CD14-positive monocyte (primary cell): Measurements from ENCODE around the gene GBX2. TPM values are rescaled to one million over a fixed set of nuclear protein-coding genes. Genes with fewer than 3 reads are reported as not detected.

Experiments used
- DNase-seq, 3 donors: peaks; one replicate each; pipeline ENCODE4 v3.0.0-alpha.2; 2011 to 2022
- H2AFZ ChIP-seq: 2 replicates; pipeline ENCODE4 v1.6.0; 2012; ENCODE audit warnings: mild to moderate bottlenecking, low read depth, low read length, inconsistent platforms; ENCODE audit not compliant: insufficient read depth, poor library complexity, severe bottlenecking
- H3K27ac ChIP-seq, 2 donors: 1 replicate in 1 of 2; 2 replicates in 1 of 2; pipeline ENCODE4 v1.5.1; 2012 to 2013; ENCODE audit warnings: low read length in 2 of 2, control low read depth in 1 of 2, inconsistent platforms in 1 of 2, low read depth in 1 of 2, mild to moderate bottlenecking in 1 of 2
- H3K27me3 ChIP-seq, 2 donors: one replicate each; pipeline versions ENCODE4 v1.6.0 to v1.6.1; 2011 to 2013; ENCODE audit warnings: low read length in 2 of 2; ENCODE audit not compliant: control insufficient read depth in 2 of 2, insufficient read depth in 2 of 2
- H3K36me3 ChIP-seq, 2 donors: replicated peaks in 1 of 2; 1 replicate in 1 of 2; 2 replicates in 1 of 2; pipeline versions ENCODE4 v1.5.1 to v1.6.1; 2012 to 2013; ENCODE audit warnings: low read length in 2 of 2, control low read depth in 1 of 2, inconsistent platforms in 1 of 2, mild to moderate bottlenecking in 1 of 2; ENCODE audit not compliant: insufficient read depth in 2 of 2, control insufficient read depth in 1 of 2
- H3K4me1 ChIP-seq, 2 donors: 1 replicate in 1 of 2; 2 replicates in 1 of 2; pipeline versions ENCODE4 v1.5.1 to v1.6.1; 2012 to 2013; ENCODE audit warnings: low read length in 2 of 2, control low read depth in 1 of 2, inconsistent platforms in 1 of 2, mild to moderate bottlenecking in 1 of 2, moderate library complexity in 1 of 2; ENCODE audit not compliant: insufficient read depth in 2 of 2, control insufficient read depth in 1 of 2
- H3K4me2 ChIP-seq: replicated peaks from 2 replicates; pipeline ENCODE3; 2012; ENCODE audit warnings: low read length, moderate library complexity, mild to moderate bottlenecking; ENCODE audit not compliant: poor library complexity, severe bottlenecking; ENCODE audit errors: extremely low read depth
- H3K4me3 ChIP-seq, 3 experiments: fragments of 200-600 bp in 1 of 3; sonication (generic) in 1 of 3; replicated peaks in 1 of 3; 1 replicate in 2 of 3; 2 replicates in 1 of 3; pipeline ENCODE4 v1.5.1; 2011 to 2013; ENCODE audit warnings: low read length in 3 of 3, mild to moderate bottlenecking in 3 of 3, control low read depth in 2 of 3, low read depth in 2 of 3, inconsistent platforms in 1 of 3, moderate library complexity in 1 of 3
- H3K79me2 ChIP-seq: 2 replicates; pipeline ENCODE4 v1.6.0; 2012; ENCODE audit warnings: mild to moderate bottlenecking, control low read depth, inconsistent platforms, low read length, moderate library complexity; ENCODE audit not compliant: insufficient read depth
- H3K9ac ChIP-seq: 2 replicates; pipeline ENCODE4 v1.6.0; 2017; ENCODE audit warnings: low read length, mild to moderate bottlenecking; ENCODE audit not compliant: insufficient read depth, poor library complexity, severe bottlenecking
- H3K9me3 ChIP-seq, 2 donors: replicated peaks in 1 of 2; 1 replicate in 1 of 2; 2 replicates in 1 of 2; pipeline versions ENCODE4 v1.5.1 to v1.6.1; 2012 to 2013; ENCODE audit warnings: low read length in 2 of 2, control low read depth in 1 of 2; ENCODE audit not compliant: control insufficient read depth in 1 of 2, insufficient read depth in 1 of 2
- H4K20me1 ChIP-seq: 2 replicates; pipeline ENCODE4 v1.6.0; 2012; ENCODE audit warnings: mild to moderate bottlenecking, low read length, control low read depth, moderate library complexity; ENCODE audit not compliant: insufficient read depth
- H3K27ac Mint-ChIP-seq, 7 donors: one replicate each; pipeline ENCODE4 v1.8.0; 2020; ENCODE audit warnings: mild to moderate bottlenecking in 7 of 7, mixed read lengths in 7 of 7, moderate library complexity in 6 of 7, inconsistent platforms in 2 of 7
- H3K27me3 Mint-ChIP-seq, 3 donors: one replicate each; pipeline ENCODE4 v1.8.0; 2021 to 2022; ENCODE audit warnings: low read depth in 3 of 3, mild to moderate bottlenecking in 3 of 3, mixed read lengths in 3 of 3, moderate library complexity in 3 of 3, inconsistent platforms in 1 of 3
- H3K36me3 Mint-ChIP-seq, 2 donors: one replicate each; pipeline ENCODE4 v1.8.0; 2020; ENCODE audit warnings: mixed read lengths in 2 of 2, inconsistent platforms in 1 of 2, mild to moderate bottlenecking in 1 of 2
- H3K4me1 Mint-ChIP-seq: one replicate; pipeline ENCODE4 v1.8.0; 2020; ENCODE audit warnings: mild to moderate bottlenecking, mixed read lengths
- H3K4me3 Mint-ChIP-seq, 2 donors: one replicate each; pipeline ENCODE4 v1.8.0; 2020; ENCODE audit warnings: mild to moderate bottlenecking in 2 of 2, mixed read lengths in 2 of 2, moderate library complexity in 1 of 2
- H3K9me3 Mint-ChIP-seq, 7 donors: one replicate each; pipeline ENCODE4 v1.8.0; 2020 to 2022; ENCODE audit warnings: mixed read lengths in 7 of 7, mild to moderate bottlenecking in 6 of 7, moderate library complexity in 6 of 7, inconsistent platforms in 2 of 7
- WGBS: methylation state at CpG from one replicate; pipeline ENCODE4 v1.1.5; 2013; ENCODE audit warnings: missing lambda C conversion rate; ENCODE audit not compliant: insufficient coverage; 5-methylcytosine and 5-hydroxymethylcytosine counted together
- intact Hi-C, 2 donors: fragments of 100-400 bp; cut with micrococcal nuclease; formaldehyde crosslinking; loops; one replicate each; pipeline versions ENCODE4 v1.15.0 to v1.15.1; 2023
- polyA plus RNA-seq, 3 donors: library from polyadenylated mRNA; depleted of rRNA in 1 of 3; unstranded in 2 of 3; stranded (reverse) in 1 of 3; fragments of 300-500 nt in 2 of 3; fragments of >200 nt in 1 of 3; fragmentation: Illumina TruSeq in 2 of 3; gene quantifications; 1 replicate in 2 of 3; 2 replicates in 1 of 3; pipeline ENCODE4 v1.2.3, GENCODE V29; 2012 to 2021
- TF ChIP-seq, protein P1 (sequence below): fragments of 200-600 bp; IDR thresholded peaks from one replicate; pipeline ENCODE4 v1.8.0; 2022; ENCODE audit warnings: antibody characterized with exemption, mild to moderate bottlenecking

The GBX2 gene
- polyA plus RNA-seq, 3 donors = not detected

DNA sequence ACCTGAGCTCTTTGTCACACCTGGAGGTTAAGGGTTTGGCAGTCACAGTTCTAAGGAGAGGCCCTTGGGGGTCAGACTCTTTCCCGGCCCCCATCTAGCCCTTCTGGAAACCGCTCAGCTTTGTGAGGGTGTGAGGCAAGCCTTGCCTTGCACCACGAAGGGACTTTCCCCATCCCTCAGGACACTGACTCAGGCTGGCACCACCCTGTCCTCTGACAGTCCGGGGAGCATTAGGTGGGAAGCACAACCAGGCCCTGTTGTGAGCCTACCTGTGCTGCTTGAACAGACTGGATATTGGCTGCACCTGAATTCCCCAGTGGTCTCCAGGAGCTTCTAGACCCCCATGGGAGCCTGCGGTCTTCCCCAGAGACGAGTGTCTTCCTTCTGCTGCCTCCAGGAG lies 47.0 kb upstream of the GBX2 start:
- no peak for DNase-seq
- no peaks in the 10 kb centered on the region for H3K4me1 ChIP-seq
- H3K79me2 ChIP-seq = no peaks in the 10 kb centered on the region
- Mint-ChIP-seq H3K9me3 (peaks cover 0 to 10% (median 6%) of the 10 kb centered on the region in 7 donors), H3K4me3 (no peak overlapping the region), H3K4me1 (no peaks in the 10 kb centered on the region), H3K27me3 (peaks cover 17 to 24% (median 23%) of the 10 kb centered on the region in 3 donors), H3K27ac (no peak overlapping the region), H3K36me3 (no peaks in the 10 kb centered on the region)
- intact Hi-C loops = no loop called here
- H4K20me1 ChIP-seq = no peaks in the 10 kb centered on the region
- no peak overlapping the region for H3K4me3 ChIP-seq
- no peak overlapping the region for H3K4me2 ChIP-seq
- 84% methylated on average over 5 of the region's 6 CpGs for WGBS
- TF ChIP-seq, protein P1, sequence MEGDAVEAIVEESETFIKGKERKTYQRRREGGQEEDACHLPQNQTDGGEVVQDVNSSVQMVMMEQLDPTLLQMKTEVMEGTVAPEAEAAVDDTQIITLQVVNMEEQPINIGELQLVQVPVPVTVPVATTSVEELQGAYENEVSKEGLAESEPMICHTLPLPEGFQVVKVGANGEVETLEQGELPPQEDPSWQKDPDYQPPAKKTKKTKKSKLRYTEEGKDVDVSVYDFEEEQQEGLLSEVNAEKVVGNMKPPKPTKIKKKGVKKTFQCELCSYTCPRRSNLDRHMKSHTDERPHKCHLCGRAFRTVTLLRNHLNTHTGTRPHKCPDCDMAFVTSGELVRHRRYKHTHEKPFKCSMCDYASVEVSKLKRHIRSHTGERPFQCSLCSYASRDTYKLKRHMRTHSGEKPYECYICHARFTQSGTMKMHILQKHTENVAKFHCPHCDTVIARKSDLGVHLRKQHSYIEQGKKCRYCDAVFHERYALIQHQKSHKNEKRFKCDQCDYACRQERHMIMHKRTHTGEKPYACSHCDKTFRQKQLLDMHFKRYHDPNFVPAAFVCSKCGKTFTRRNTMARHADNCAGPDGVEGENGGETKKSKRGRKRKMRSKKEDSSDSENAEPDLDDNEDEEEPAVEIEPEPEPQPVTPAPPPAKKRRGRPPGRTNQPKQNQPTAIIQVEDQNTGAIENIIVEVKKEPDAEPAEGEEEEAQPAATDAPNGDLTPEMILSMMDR = no peak
- no peak overlapping the region for H3K27ac ChIP-seq
- no peak overlapping the region for H3K9ac ChIP-seq
- no peaks in the 10 kb centered on the region for H3K9me3 ChIP-seq
- no peaks in the 10 kb centered on the region for H3K36me3 ChIP-seq
- H2AFZ ChIP-seq = no peak overlapping the region
- peaks cover 0 to 4% of the 10 kb centered on the region in 2 donors for H3K27me3 ChIP-seq

DNA sequence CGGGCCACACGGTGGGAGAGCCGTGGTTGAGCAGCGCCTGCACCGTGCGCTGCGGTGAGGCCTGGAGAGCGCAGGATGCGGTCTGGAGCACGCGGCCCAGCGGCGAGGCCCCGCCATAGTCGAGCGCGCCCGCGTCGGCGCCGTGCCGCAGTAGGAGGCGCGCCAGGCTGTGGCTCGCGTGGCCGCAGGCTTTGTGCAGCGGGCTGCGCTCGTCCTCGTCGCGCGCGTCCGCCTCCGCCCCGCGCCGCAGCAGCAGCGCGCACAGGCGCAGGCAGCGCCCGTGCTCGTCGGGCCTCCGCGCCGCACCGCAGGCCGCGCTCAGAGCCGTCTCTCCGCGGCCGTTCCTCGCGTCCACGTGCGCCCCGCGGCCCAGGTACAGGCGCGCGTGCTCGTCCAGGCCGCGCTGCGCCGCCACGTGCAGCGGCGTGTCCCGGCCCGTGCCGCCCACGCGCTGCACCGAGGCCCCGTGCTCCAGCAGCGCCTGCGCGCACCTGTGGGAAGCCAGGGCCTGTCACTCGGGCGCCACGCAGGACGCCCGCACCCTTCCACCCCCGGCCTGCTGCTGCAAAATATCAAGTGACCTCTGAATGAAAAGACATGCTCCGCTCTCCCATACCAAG lies 46.3 kb upstream of the GBX2 start:
- H3K79me2 ChIP-seq = no peaks in the 10 kb centered on the region
- Mint-ChIP-seq H3K36me3 (no peaks in the 10 kb centered on the region), H3K4me1 (no peaks in the 10 kb centered on the region), H3K4me3 (no peak overlapping the region), H3K27me3 (peaks cover 21 to 26% (median 23%) of the 10 kb centered on the region in 3 donors), H3K27ac (no peak overlapping the region), H3K9me3 (peaks cover 0 to 10% (median 6%) of the 10 kb centered on the region in 7 donors)
- no peaks in the 10 kb centered on the region for H3K9me3 ChIP-seq
- no peak overlapping the region for H3K4me2 ChIP-seq
- no peaks in the 10 kb centered on the region for H3K36me3 ChIP-seq
- no peak overlapping the region for H3K27ac ChIP-seq
- DNase-seq = no peak
- no peaks in the 10 kb centered on the region for H3K4me1 ChIP-seq
- intact Hi-C loops = no loop called here
- TF ChIP-seq, protein P1 = no peak
- H3K4me3 ChIP-seq = no peak overlapping the region
- WGBS = 35% methylated on average over 90 of the region's 92 CpGs
- no peaks in the 10 kb centered on the region for H4K20me1 ChIP-seq
- H3K27me3 ChIP-seq = peaks cover 0 to 4% of the 10 kb centered on the region in 2 donors
- H2AFZ ChIP-seq = no peak overlapping the region
- H3K9ac ChIP-seq = no peak overlapping the region
